Activated CD8-positive, alpha-beta T cell treated with anti-CD3 and anti-CD28 coated beads for 36 hours (primary cell): ENCODE data around the gene C2. TPM values are rescaled to one million over a fixed set of nuclear protein-coding genes. Genes with fewer than 3 reads are reported as not detected.
A peak's percentile ranks its signal among the peaks of the same experiment; 100 is the strongest.

Source experiments
- ATAC-seq: fragments of 200-7000 bp; cut with Tn5 transposase; one replicate; pipeline ENCODE4 v1.10.0; 2021; ENCODE audit warnings: mild to moderate bottlenecking, moderate library complexity
- CTCF ChIA-PET: fragments of 350-600 bp; sonication (Branson Sonifier 250); formaldehyde crosslinking; loops from one replicate; lab custom pipeline; 2021; ENCODE audit warnings: antibody characterized with exemption; lab: Charles Lee
- POLR2A ChIA-PET: fragments of 350-600 bp; sonication (Branson Sonifier 250); formaldehyde crosslinking; loops from one replicate; lab custom pipeline; 2021; ENCODE audit warnings: antibody characterized with exemption; lab: Charles Lee
- DNase-seq: peaks from one replicate; pipeline ENCODE4 v3.0.0-alpha.2; 2020
- H3K27ac Mint-ChIP-seq: one replicate; pipeline ENCODE4 v1.8.0; 2021; ENCODE audit warnings: mild to moderate bottlenecking, mixed read lengths
- H3K27me3 Mint-ChIP-seq: one replicate; pipeline ENCODE4 v1.8.0; 2021; ENCODE audit warnings: mixed read lengths
- H3K36me3 Mint-ChIP-seq: one replicate; pipeline ENCODE4 v1.8.0; 2021; ENCODE audit warnings: low read depth, mixed read lengths
- H3K4me1 Mint-ChIP-seq: one replicate; pipeline ENCODE4 v1.8.0; 2021; ENCODE audit warnings: low read depth, mixed read lengths
- H3K4me3 Mint-ChIP-seq: one replicate; pipeline ENCODE4 v1.8.0; 2021; ENCODE audit warnings: mild to moderate bottlenecking, moderate library complexity, mixed read lengths
- H3K9me3 Mint-ChIP-seq: one replicate; pipeline ENCODE4 v1.8.0; 2021; ENCODE audit warnings: mixed read lengths
- intact Hi-C: fragments of 100-400 bp; cut with micrococcal nuclease; formaldehyde crosslinking; loops from one replicate; pipeline ENCODE4 v1.10.0; 2022
- total RNA-seq, 2 experiments: library from RNA; stranded (reverse); gene quantifications; one replicate each; pipeline ENCODE4 v1.2.3, GENCODE V29; 2021
- TF ChIP-seq, protein P1 (sequence below): fragments of 200-600 bp; IDR thresholded peaks from one replicate; pipeline ENCODE4 v1.8.0; 2022; ENCODE audit warnings: antibody characterized with exemption, mild to moderate bottlenecking

The C2 gene
- total RNA-seq, 2 experiments from 2014 or later, result 0.99 to 1.4 TPM

DNA sequence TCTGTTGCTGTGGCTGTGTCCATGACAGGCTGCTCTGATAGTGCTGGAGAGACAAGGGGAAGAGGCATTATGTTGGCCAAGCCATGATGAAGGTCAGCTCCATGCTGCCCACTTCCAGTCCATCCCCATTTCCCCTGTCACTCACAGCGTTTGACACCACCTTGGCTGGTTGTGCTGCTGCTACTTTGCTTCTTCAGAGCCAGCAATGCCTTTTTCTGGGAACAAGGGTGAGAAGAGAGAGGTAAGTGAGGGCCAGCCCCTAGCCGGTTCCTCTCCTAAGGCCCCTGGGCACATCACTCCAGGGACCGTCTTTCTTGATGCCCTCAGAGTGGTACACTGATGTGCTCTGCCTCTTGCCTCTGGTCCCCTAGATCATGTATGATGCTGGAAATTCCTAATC, 29.3 kb downstream of the C2 start:
- ChIA-PET POLR2A (interaction anchor here (5.4 kb wide), 1 partner anchor 15 kb away, joined by 85 read pairs; the partner anchor contains the start of gene DXO), CTCF (interaction anchor here (0.9 to 1.0 kb wide), 2 partner anchors 11 to 15 kb away, joined by 3 to 4 read pairs; partner anchors contain the start of genes CFB and DXO)
- intact Hi-C loops, result no loop called here
- Mint-ChIP-seq H3K4me3 (peak overlapping the region; percentile 98), H3K27ac (no peak overlapping the region), H3K4me1 (peaks cover 33% of the 10 kb centered on the region), H3K27me3 (no peaks in the 10 kb centered on the region), H3K9me3 (no peaks in the 10 kb centered on the region), H3K36me3 (peaks cover 40% of the 10 kb centered on the region)
- ATAC-seq, result no peak
- no peak for DNase-seq
- TF ChIP-seq, protein P1, sequence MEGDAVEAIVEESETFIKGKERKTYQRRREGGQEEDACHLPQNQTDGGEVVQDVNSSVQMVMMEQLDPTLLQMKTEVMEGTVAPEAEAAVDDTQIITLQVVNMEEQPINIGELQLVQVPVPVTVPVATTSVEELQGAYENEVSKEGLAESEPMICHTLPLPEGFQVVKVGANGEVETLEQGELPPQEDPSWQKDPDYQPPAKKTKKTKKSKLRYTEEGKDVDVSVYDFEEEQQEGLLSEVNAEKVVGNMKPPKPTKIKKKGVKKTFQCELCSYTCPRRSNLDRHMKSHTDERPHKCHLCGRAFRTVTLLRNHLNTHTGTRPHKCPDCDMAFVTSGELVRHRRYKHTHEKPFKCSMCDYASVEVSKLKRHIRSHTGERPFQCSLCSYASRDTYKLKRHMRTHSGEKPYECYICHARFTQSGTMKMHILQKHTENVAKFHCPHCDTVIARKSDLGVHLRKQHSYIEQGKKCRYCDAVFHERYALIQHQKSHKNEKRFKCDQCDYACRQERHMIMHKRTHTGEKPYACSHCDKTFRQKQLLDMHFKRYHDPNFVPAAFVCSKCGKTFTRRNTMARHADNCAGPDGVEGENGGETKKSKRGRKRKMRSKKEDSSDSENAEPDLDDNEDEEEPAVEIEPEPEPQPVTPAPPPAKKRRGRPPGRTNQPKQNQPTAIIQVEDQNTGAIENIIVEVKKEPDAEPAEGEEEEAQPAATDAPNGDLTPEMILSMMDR, result no peak

- Mint-ChIP-seq H3K27ac (peak overlapping the region; percentile 95), H3K4me3 (peak overlapping the region; percentile 98), H3K4me1 (peaks cover 35% of the 10 kb centered on the region), H3K9me3 (no peaks in the 10 kb centered on the region), H3K27me3 (no peaks in the 10 kb centered on the region), H3K36me3 (peaks cover 37% of the 10 kb centered on the region)
- no peak for DNase-seq
- POLR2A ChIA-PET, result interaction anchor here (0.9 to 5.4 kb wide), 5 partner anchors 8 to 111 kb away, joined by 3 to 85 read pairs (median 9); partner anchors contain the start of genes CFB, DXO and ZBTB12
- TF ChIP-seq, protein P1, result no peak
- intact Hi-C loops, result no loop called here
- CTCF ChIA-PET, result interaction anchor here (1.4 kb wide), 1 partner anchor 16 kb away, joined by 3 read pairs; no protein-coding TSS in a partner anchor
- no peak for ATAC-seq
These were observed 30.9 kb downstream of the C2 start for GRCh38 chr6:31958412-31958740.

DNA sequence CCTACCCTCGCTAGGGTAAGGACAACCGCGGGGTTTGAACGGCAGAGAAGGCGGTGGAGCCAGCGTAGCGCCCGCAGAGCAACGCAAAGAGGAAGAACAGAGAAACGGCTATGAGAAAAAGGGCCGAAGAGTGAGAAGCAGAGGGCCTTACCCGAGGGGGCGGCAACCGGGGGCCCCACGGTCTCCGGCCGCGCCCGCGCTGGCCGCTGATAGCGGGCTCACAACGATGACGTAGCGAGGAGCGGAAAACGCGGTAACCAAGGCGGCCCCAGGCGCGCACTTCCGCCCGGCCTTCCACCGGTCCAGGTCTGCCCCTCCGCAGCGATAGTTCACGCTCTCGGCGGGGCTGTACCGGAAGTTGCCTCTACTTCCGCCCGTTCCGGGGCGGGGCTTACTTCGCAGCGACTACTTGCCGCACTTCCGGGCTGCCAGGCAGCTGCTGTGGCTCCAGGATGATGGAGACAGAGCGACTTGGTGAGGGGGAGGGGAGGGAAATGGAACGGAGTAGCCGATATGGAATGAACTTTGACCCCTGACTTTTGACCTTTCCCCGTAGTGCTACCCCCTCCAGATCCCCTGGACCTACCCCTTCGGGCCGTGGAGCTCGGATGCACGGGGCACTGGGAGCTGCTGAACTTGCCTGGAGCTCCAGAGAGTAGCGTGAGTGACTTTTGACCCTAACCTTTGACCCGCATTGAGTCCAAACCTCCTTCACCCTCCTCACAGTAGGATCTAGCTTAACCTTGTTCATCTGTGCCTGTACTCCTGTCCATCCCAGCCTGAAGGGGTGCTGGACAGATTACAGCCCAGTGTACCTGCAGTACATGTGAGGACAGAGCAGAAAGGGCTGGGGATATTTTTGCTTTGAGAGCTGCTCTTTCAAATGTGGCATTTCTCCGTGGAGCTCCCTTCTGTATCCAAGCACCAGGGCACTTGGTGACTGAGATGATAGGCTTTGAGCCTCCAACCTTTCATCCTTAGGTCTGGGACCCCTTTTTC, 31.5 kb downstream of the C2 start, which contains the start of the genes NELFE and SKIC2:
NELFE (minus strand) TSS at position 231 of the 999 bp plus-strand sequence. CDS start 525 bp downstream, outside the sequence.
SKIC2 (plus strand) TSS at position 435 of the 999 bp plus-strand sequence; CDS start at position 453, 18 bp downstream.
- peak within 1 kb of the TSS; percentile 98 for H3K4me3 Mint-ChIP-seq
- intact Hi-C loops, result no loop called here
- H3K9me3 Mint-ChIP-seq, result no peaks in the 10 kb centered on the region
- peaks cover 35% of the 10 kb centered on the region for H3K4me1 Mint-ChIP-seq
- peak; percentile 98 for DNase-seq
- H3K27me3 Mint-ChIP-seq, result no peaks in the 10 kb centered on the region
- H3K27ac Mint-ChIP-seq, result peak within 1 kb of the TSS; percentile 98
- ATAC-seq, result peak; percentile 99
- ChIA-PET POLR2A (interaction anchor here (0.6 to 5.4 kb wide), 8 partner anchors 9 to 908 kb away, joined by 3 to 85 read pairs (median 4); partner anchors contain the start of genes DXO and ZBTB12), CTCF (interaction anchor here (0.6 to 1.4 kb wide), 5 partner anchors 13 to 669 kb away, joined by 3 to 4 read pairs (median 3); partner anchors contain the start of gene DXO)
- TF ChIP-seq, protein P1, result no peak
- H3K36me3 Mint-ChIP-seq, result peaks cover 37% of the 10 kb centered on the region

- Mint-ChIP-seq H3K9me3 (no peaks in the 10 kb centered on the region), H3K4me1 (peaks cover 35% of the 10 kb centered on the region), H3K27ac (peak overlapping the region; percentile 38), H3K4me3 (no peak overlapping the region), H3K36me3 (peaks cover 32% of the 10 kb centered on the region), H3K27me3 (no peaks in the 10 kb centered on the region)
- POLR2A ChIA-PET, result interaction anchor here (0.7 to 1.7 kb wide), 3 partner anchors 9 to 427 kb away, joined by 3 to 7 read pairs (median 5); partner anchors contain the start of gene DXO
- no peak for ATAC-seq
- DNase-seq, result no peak
- CTCF ChIA-PET, result interaction anchor here (2.6 kb wide), 1 partner anchor 9 kb away, joined by 7 read pairs; no protein-coding TSS in a partner anchor
- intact Hi-C loops, result no loop called here
- TF ChIP-seq, protein P1, result no peak
These were observed 34.1 kb downstream of the C2 start for GRCh38 chr6:31961616-31962015.
